Activated T-helper 17 cell treated with anti-CD3 and anti-CD28 coated beads, Interleukin-2, amount 50 U/mL, for 72 hours (primary cell): ENCODE data around the gene ZNF354B. TPM values are rescaled to one million over a fixed set of nuclear protein-coding genes. Genes with fewer than 3 reads are reported as not detected.

Experiments
- total RNA-seq, 2 donors: library from RNA; stranded (reverse); gene quantifications; one replicate each; pipeline ENCODE4 v1.2.3, GENCODE V29; 2022

Gene ZNF354B
- total RNA-seq, 2 donors from 2014 or later: 5.9 to 6.4 TPM

Other genes with a start within 250 kb of the ZNF354B start
- 10 to 100 TPM; 18.4 to 37.9 TPM for gene CLK4, start 232.9 kb upstream of the ZNF354B start, total RNA-seq
- 1 to 10 TPM; 5.1 to 8.3 TPM for gene ZNF354A, start 129.3 kb upstream of the ZNF354B start, total RNA-seq
- under 1 TPM; 0.26 to 0.35 TPM for gene ZFP2, start 36.0 kb downstream of the ZNF354B start, total RNA-seq
- gene ZNF454, start 81.2 kb downstream of the ZNF354B start, total RNA-seq: not detected
- gene GRM6, start 135.4 kb downstream of the ZNF354B start, total RNA-seq: not detected
- 1 to 10 TPM; 1.6 to 2.1 TPM for gene ZNF879, start 163.9 kb downstream of the ZNF354B start, total RNA-seq
- 1 to 10 TPM; 4.8 to 6.3 TPM for gene ZNF354C, start 200.4 kb downstream of the ZNF354B start, total RNA-seq